WTC11 (cell line): Measurements from ENCODE around the gene SMARCC2. TPM values are rescaled to one million over a fixed set of nuclear protein-coding genes. Genes with fewer than 3 reads are reported as not detected.

Source experiments
- ATAC-seq: fragments of 200-7000 bp; cut with Tn5 transposase; 2 replicates; pipeline ENCODE4 v1.10.0; 2021; ENCODE audit warnings: mild to moderate bottlenecking, moderate library complexity
- CTCF ChIA-PET: fragments of 300-600 bp; sonication (Branson Sonifier 250); formaldehyde crosslinking; loops from one replicate; lab custom pipeline; 2021; ENCODE audit warnings: antibody characterized with exemption; lab: Charles Lee
- POLR2A ChIA-PET: fragments of 350-600 bp; sonication (Branson Sonifier 250); formaldehyde crosslinking; loops from one replicate; lab custom pipeline; 2021; ENCODE audit warnings: antibody characterized with exemption; lab: Charles Lee
- DNase-seq: peaks from one replicate; pipeline ENCODE4 v3.0.0; 2021; ENCODE audit warnings: low spot score
- H3K27ac Mint-ChIP-seq: 2 replicates; pipeline ENCODE4 v1.8.0; 2021; ENCODE audit warnings: mixed read lengths
- H3K27me3 Mint-ChIP-seq: 2 replicates; pipeline ENCODE4 v1.8.0; 2021; ENCODE audit warnings: low read depth, mild to moderate bottlenecking, moderate library complexity, mixed read lengths
- H3K36me3 Mint-ChIP-seq: 2 replicates; pipeline ENCODE4 v1.8.0; 2021; ENCODE audit warnings: mixed read lengths
- H3K4me1 Mint-ChIP-seq: 2 replicates; pipeline ENCODE4 v1.8.0; 2022; ENCODE audit warnings: mixed read lengths
- H3K4me3 Mint-ChIP-seq: 2 replicates; pipeline ENCODE4 v1.8.0; 2021; ENCODE audit warnings: mild to moderate bottlenecking, moderate library complexity, mixed read lengths
- H3K9me3 Mint-ChIP-seq: 2 replicates; pipeline ENCODE4 v1.8.0; 2021; ENCODE audit warnings: mixed read lengths
- ARID4B ChIP-seq: sonication (generic); formaldehyde crosslinking; IDR thresholded peaks from 2 replicates; pipeline ENCODE4 v1.8.0; 2023; ENCODE audit warnings: missing genetic modification reagents, mild to moderate bottlenecking, borderline replicate concordance
- ATF3 ChIP-seq: sonication (generic); formaldehyde crosslinking; conservative IDR thresholded peaks from 2 replicates; pipeline ENCODE4 v1.8.1; 2022; ENCODE audit warnings: mild to moderate bottlenecking, missing genetic modification reagents
- CBFB ChIP-seq: sonication (generic); formaldehyde crosslinking; IDR thresholded peaks from 2 replicates; pipeline ENCODE4 v1.8.1; 2022; ENCODE audit warnings: mild to moderate bottlenecking, low read depth, missing genetic modification reagents
- ETV6 ChIP-seq: sonication (generic); formaldehyde crosslinking; IDR thresholded peaks from 2 replicates; pipeline ENCODE4 v1.8.1; 2022; ENCODE audit warnings: mild to moderate bottlenecking, missing genetic modification reagents
- GABPB1 ChIP-seq: sonication (generic); formaldehyde crosslinking; IDR thresholded peaks from 2 replicates; pipeline ENCODE4 v1.8.1; 2023; ENCODE audit warnings: mild to moderate bottlenecking, missing genetic modification reagents
- GTF2I ChIP-seq: fragments of 250-450 bp; sonication (Bioruptor Pico); conservative IDR thresholded peaks from 2 replicates; pipeline ENCODE4 v1.4.0; 2021; ENCODE audit warnings: mild to moderate bottlenecking
- JAZF1 ChIP-seq: fragments of 250-450 bp; sonication (Bioruptor Pico); IDR thresholded peaks from 2 replicates; pipeline ENCODE4 v1.9.0; 2021; ENCODE audit warnings: moderate library complexity, mild to moderate bottlenecking, inconsistent platforms
- KAT7 ChIP-seq: sonication (generic); formaldehyde crosslinking; IDR thresholded peaks from 2 replicates; pipeline ENCODE4 v1.8.1; 2023; ENCODE audit warnings: missing genetic modification reagents, mild to moderate bottlenecking, borderline replicate concordance
- RORB ChIP-seq: fragments of 250-450 bp; sonication (Bioruptor Pico); IDR thresholded peaks from 2 replicates; pipeline ENCODE4 v1.9.0; 2021; ENCODE audit warnings: mild to moderate bottlenecking
- SOX15 ChIP-seq: fragments of 250-450 bp; sonication (Bioruptor Pico); IDR thresholded peaks from 2 replicates; pipeline ENCODE4 v1.9.0; 2021; ENCODE audit warnings: mild to moderate bottlenecking
- USF2 ChIP-seq: sonication (generic); formaldehyde crosslinking; IDR thresholded peaks from 2 replicates; pipeline ENCODE4 v1.8.1; 2023; ENCODE audit warnings: mild to moderate bottlenecking, missing genetic modification reagents, moderate library complexity
- ZNF138 ChIP-seq: sonication (generic); formaldehyde crosslinking; conservative IDR thresholded peaks from 2 replicates; pipeline ENCODE4 v1.8.1; 2022; ENCODE audit warnings: mild to moderate bottlenecking, moderate library complexity, missing genetic modification reagents
- ZNF396 ChIP-seq: fragments of 250-450 bp; sonication (Bioruptor Pico); IDR thresholded peaks from 2 replicates; pipeline ENCODE4 v1.8.0; 2021; ENCODE audit warnings: mild to moderate bottlenecking, moderate library complexity, borderline replicate concordance
- total RNA-seq: library from RNA; stranded (reverse); gene quantifications from 3 replicates; pipeline ENCODE4 v1.2.3, GENCODE V29; 2021

Gene SMARCC2
- total RNA-seq, 1 experiment from 2014 or later = 76.8 TPM

GRCh38 chr12:56130876-56131275 lies 58.4 kb downstream of the SMARCC2 start:
- no peak overlapping the region; the same call in 1 of the 2 replicates for H3K27ac Mint-ChIP-seq
- no peaks in the 10 kb centered on the region for H3K9me3 Mint-ChIP-seq
- peak overlapping the region; percentile 98; the same call in 1 of the 2 replicates for H3K4me3 Mint-ChIP-seq
- ATAC-seq = no peak
- POLR2A ChIA-PET = interaction anchor here (5.3 kb wide), 1 partner anchor 30 kb away, joined by 104 read pairs; the partner anchor contains the start of gene MYL6
- peaks cover 29% of the 10 kb centered on the region for H3K4me1 Mint-ChIP-seq
- H3K36me3 Mint-ChIP-seq = peaks cover 46% of the 10 kb centered on the region
- TF ChIP-seq SOX15 (no peak), ATF3 (CRISPR knock-in tag) (no peak), ZNF138 (CRISPR knock-in tag) (no peak), GABPB1 (CRISPR knock-in tag) (no peak)
- TF ChIP-seq, all 79 proteins: peak for 0
- CTCF ChIA-PET = no interaction called here
- no peak for DNase-seq
- no peaks in the 10 kb centered on the region; the same call in 1 of the 2 replicates for H3K27me3 Mint-ChIP-seq

GRCh38 chr12:56129942-56130495 lies 59.3 kb downstream of the SMARCC2 start:
- H3K36me3 Mint-ChIP-seq = peaks cover 44% of the 10 kb centered on the region
- no peak for DNase-seq
- no peak for ATAC-seq
- no peaks in the 10 kb centered on the region; the same call in 1 of the 2 replicates for H3K27me3 Mint-ChIP-seq
- H3K9me3 Mint-ChIP-seq = no peaks in the 10 kb centered on the region
- peaks cover 30% of the 10 kb centered on the region for H3K4me1 Mint-ChIP-seq
- POLR2A ChIA-PET = interaction anchor here (5.3 kb wide), 1 partner anchor 31 kb away, joined by 104 read pairs; the partner anchor contains the start of gene MYL6
- TF ChIP-seq GTF2I (CRISPR knock-in tag) (no peak), ARID4B (CRISPR knock-in tag) (no peak), JAZF1 (CRISPR knock-in tag) (no peak), SOX15 (no peak), ATF3 (CRISPR knock-in tag) (no peak), CBFB (CRISPR knock-in tag) (no peak)
- H3K4me3 Mint-ChIP-seq = peak overlapping the region; percentile 98
- CTCF ChIA-PET = interaction anchor here (1.0 to 4.2 kb wide), 2 partner anchors 22 to 59 kb away, joined by 4 to 22 read pairs; partner anchors contain the start of genes MYL6B and SMARCC2
- no peak overlapping the region for H3K27ac Mint-ChIP-seq

- ChIA-PET POLR2A (interaction anchor here (0.8 to 5.3 kb wide), 5 partner anchors 11 to 93 kb away, joined by 3 to 104 read pairs (median 29); partner anchors contain the start of genes ERBB3, MYL6, RNF41 and RPL41), CTCF (interaction anchor here (1.0 to 4.2 kb wide), 7 partner anchors 10 to 507 kb away, joined by 3 to 61 read pairs (median 9); partner anchors contain the start of genes COQ10A, MYL6B, SMARCC2 and ZC3H10)
- H3K4me1 Mint-ChIP-seq = peaks cover 30% of the 10 kb centered on the region
- peak; percentile 5 for ATAC-seq
- no peak for TF ChIP-seq RORB (CRISPR knock-in tag)
- 0 out of 2 replicates have a peak, but pooled peaks have one; percentile 0 for TF ChIP-seq ETV6 (CRISPR knock-in tag)
- TF ChIP-seq KAT7 (CRISPR knock-in tag) = no peak
- TF ChIP-seq USF2 (CRISPR knock-in tag) = 0 out of 2 replicates have a peak, but pooled peaks have one; percentile 15
- TF ChIP-seq ZNF396 (CRISPR knock-in tag) = no peak
- H3K9me3 Mint-ChIP-seq = no peaks in the 10 kb centered on the region
- peak overlapping the region; percentile 98 for H3K4me3 Mint-ChIP-seq
- H3K27ac Mint-ChIP-seq = peak overlapping the region; percentile 99; the same call in 1 of the 2 replicates
- H3K27me3 Mint-ChIP-seq = no peaks in the 10 kb centered on the region; the same call in 1 of the 2 replicates
- H3K36me3 Mint-ChIP-seq = peaks cover 43% of the 10 kb centered on the region
- peak; percentile 73 for DNase-seq
These were observed 59.9 kb downstream of the SMARCC2 start for GRCh38 chr12:56129206-56129941.
